ENCODE results near the gene EPHA1.
A peak's percentile ranks its signal among the peaks of the same experiment; 100 is the strongest.

Gene EPHA1

DNA sequence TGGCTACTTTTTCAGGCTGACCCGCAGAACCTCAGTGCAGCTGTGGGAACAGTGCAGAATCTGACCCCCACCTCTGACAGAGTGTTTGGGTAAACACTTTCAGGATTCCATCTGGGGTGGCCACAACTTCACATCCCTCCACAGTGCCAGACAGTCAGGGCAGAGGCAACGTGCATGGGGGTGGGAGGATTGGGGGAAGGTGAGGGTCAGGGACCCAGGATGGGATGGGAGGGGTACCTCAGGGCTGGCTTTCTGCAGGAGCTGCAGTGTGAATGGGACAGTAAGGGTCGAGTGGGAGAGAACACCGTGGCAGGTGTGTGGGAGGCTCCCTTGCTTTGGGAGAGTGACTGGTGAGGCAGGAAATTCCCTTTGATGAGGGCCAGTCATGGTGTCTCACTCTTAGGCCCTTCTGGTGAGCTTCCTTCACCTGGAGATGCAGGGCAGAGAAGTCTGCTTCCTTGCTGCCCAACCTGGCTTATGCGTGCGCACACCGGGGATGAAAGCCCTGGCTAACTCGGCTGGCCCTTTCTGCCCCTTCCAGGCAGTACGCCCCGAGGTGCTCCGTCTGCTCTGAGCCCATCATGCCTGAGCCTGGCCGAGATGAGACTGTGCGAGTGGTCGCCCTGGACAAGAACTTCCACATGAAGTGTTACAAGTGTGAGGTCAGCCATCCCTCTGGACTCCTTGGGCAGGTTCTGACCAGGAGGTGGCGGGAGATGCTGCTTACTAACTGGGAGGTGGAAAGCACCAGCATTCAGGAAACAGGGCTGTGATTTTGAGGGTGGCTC lies 19.1 kb downstream of the EPHA1 start:
- DNase-seq (ENCODE audit: low spot score) = peak; percentile 43

- DNase-seq (ENCODE audit: low spot score) = no peak
Observed at GRCh38 chr7:143388491-143389101, 20.1 kb downstream of the EPHA1 start.

GRCh38 chr7:143388051-143388450 lies 20.6 kb downstream of the EPHA1 start:
- DNase-seq (ENCODE audit: low spot score) = no peak

DNA sequence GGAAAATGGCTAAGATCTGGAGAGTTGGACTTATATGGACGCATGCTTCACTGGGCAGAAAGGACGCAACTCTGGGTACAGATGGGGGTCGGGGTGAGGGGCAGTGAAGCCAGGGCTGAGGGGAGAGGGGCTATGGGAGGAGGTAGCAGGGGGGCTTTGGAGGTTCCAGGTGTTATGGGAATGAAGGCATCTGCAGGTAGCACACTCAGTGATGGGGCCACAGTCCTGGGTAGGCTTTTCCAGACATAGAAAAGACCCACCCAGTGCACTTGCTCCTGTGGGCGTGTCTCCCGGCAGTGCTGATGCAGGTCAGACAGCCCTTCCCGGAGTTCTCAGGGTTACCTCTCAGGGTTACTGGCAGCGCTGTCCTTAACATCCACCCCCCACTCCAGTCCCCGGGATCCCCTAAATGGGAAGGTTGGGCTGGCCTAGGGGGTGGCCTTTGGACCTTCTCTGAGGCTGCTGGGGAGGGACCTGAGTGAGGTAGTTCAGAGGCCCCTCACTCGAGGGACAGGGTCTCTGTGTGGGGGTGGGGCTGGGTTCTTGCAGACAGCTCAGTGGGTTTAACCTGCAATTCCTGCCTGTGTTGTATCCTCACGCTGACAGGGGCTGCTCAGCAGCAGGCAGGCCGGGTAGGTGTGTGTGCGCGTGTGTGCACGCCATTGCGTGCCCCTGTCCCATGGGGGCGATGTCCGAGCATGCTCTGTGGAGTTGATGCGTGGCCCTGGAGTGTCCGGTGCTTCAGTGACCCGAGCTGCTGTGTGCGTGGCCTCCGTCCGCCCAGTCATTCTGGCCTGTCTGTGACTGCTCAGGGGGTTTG lies 21.3 kb downstream of the EPHA1 start:
- no peak for DNase-seq (ENCODE audit: low spot score)

DNA sequence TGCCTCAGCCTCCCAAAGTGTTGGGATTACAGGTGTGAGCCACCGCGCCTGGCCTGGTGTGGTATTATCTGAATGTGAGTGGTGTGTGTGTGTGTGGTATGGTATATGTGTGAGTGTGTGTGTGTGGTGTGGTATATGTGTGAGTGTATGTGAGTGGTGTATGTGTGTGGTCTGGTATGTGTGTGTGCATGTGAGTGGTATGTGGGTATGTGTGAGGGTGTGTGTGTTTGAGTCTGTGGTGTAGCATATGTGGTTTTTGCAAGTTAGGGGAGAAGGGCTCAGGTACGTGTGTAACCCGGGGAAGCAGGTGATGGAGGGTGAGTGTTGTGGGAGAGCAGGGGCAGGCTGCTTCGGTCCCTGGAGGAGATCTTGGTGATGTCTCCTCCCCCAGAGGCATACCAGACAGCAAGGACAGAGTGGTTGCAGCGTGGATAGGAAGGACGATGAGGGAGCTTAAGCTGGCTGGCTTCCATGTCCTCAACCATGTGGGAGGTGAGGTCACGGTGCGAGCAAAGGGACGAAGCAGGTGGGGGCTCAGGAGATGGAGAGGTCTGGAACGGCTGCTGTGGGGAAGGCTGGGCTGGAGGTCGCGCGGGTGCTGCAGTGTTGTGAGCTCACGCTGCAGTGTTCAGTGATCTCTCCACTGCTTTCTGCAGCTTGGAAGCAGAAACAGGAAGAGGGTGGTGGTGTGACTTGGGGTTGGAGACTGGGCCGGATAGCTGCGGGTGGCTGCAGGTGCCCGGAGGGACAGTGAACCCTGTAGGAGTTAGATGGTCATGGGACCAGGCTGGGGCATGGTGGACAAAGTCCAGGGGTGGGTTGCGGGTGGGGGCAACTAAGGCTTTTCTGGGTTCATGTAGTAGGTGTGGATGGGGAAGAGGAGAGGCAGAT lies 22.5 kb downstream of the EPHA1 start:
- DNase-seq (ENCODE audit: low spot score) = peak; percentile 29

DNA sequence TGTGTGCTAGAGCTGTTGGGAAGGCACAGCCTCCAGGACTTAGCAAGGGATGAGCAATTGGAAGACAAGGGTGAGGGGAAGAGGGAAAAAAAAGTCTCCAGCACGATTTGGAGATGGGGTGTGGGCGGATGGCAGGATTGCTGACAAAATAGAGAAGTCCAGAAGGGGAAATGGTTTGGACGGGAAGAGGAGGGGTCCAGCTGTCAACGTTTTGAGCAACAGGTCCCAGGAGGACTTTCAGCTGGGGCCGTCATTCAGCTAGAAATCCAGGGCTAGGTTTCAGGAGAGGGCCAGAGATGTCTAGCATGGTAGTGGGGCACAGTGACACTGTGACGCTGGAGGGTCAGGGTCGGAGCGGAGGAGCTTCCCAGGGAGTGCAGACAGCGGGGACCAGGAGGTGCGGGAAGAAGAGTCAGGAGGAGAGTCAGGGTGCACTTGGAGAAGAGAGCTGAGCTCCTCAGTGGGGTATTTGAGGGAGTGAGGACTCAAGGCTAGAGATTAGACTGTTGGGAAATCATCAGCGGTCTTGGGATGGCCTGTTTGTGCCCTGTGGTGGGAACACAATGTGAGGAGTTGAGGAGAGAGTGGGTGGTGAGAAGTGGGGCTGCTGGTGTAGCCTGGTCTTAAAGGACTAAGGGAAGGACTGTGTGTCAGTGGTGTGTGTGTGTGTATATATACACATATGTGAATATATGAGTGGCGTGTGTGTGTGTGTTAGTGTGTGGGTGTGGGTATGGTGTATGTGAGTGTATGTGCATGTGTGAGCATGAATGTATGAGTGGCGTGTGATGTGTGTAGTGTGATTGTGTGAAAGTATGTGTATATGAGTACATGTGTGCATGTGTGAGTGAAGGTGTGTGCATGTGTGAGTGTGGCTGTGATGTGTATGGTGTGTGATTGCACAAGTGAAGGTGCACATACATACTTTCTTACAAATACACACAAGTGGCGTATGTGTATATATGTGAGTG lies 23.7 kb downstream of the EPHA1 start:
- no peak for DNase-seq (ENCODE audit: low spot score)

- no peak for DNase-seq (ENCODE audit: low spot score)
Observed at GRCh38 chr7:143384148-143384547, 24.5 kb downstream of the EPHA1 start.

GRCh38 chr7:143383642-143383957 lies 25.1 kb downstream of the EPHA1 start:
- DNase-seq (ENCODE audit: low spot score) = no peak

DNA sequence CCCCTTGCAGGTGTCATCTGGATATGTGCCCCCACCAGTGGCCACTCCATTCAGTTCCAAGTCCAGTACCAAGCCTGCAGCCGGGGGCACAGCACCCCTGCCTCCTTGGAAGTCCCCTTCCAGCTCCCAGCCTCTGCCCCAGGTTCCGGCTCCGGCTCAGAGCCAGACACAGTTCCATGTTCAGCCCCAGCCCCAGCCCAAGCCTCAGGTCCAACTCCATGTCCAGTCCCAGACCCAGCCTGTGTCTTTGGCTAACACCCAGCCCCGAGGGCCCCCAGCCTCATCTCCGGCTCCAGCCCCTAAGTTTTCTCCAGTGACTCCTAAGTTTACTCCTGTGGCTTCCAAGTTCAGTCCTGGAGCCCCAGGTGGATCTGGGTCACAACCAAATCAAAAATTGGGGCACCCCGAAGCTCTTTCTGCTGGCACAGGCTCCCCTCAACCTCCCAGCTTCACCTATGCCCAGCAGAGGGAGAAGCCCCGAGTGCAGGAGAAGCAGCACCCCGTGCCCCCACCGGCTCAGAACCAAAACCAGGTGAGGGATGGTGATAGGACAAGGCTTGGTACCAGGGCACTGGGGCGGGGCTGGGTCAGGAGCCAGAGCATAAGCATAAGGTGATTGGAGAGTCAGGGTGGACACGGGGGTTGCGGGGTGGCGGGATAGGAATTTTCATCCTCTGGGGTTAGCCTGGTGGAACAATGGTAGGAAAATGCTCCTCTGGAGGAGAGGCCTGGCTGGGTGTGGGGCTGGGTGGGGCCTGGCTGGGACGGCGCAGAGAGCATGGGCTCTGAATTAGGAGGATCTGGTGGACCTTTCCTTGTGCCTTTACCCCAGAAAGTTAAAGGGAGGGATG lies 25.6 kb downstream of the EPHA1 start:
- no peak for DNase-seq (ENCODE audit: low spot score)

- no peak for DNase-seq (ENCODE audit: low spot score)
Observed at GRCh38 chr7:143382126-143382790, 26.4 kb downstream of the EPHA1 start.

DNA sequence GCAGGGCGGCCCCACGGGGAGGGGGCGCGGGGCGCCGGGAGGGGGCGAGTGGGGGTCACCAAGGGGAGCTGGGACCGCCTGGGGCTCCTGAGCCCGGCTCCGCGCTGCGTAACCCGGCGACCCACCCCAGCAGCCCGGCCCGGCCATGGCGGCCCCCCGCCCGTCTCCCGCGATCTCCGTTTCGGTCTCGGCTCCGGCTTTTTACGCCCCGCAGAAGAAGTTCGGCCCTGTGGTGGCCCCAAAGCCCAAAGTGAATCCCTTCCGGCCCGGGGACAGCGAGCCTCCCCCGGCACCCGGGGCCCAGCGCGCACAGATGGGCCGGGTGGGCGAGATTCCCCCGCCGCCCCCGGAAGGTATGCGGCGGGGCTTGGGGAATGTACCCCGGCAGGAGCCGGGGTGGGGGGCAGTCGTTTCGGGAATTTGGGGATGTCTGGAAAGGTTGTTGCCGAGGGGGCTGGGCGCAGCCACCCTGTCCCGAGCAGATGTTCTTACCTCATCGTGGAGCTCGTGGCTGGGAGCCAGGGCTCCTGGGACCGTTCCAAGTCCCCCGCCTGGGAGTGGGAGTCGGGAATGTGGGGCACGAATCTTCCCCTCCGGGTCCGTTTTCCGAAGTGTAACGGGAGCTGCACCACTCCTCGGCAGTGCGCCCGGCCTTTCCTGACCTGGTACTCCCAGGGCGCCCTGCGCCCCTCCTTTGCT lies 27.1 kb downstream of the EPHA1 start:
- no peak for DNase-seq (ENCODE audit: low spot score)

DNA sequence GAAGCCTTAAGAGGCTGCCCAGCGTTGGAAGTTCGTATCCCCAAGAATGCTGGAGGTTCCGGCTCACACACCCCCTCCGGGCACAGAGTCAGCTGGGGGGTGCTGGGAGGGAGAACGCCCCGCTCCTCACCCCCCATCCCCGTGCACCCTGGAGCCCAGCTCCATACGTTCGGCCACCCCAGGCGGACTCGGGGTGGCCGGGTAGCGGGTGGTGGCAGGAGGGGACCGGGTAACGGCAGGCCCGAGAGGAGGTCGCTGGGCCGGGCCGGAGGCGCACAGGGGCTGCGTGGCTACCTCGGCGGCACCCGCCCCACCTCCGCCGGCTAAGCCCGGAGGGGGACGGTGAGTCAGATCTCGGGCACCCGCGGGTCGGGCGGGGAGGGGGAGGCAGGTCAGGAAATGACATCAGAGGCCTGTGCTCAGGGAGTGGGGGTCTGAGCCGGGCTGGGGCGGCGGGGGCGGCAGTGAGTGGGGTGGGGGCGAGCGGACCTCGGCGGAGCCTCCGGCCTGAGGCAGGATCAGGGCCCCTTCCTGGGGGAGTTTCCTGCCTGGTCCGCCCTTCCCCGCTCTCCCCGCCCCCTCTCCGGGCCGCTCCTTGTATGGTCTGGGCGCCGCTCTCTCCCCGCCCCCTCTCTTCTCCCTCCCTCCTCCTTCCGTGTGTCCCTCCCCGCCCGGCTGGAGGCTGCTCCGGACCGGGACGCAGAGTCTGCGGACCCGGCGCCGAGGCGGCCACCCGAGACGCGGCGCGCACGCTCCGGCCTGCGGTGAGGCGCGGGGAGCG lies 27.8 kb downstream of the EPHA1 start, which contains the start of gene ZYX:
Gene ZYX (plus strand): TSS at position 700 of the 781 bp plus-strand sequence. CDS start 227 bp downstream, outside the sequence.
- DNase-seq (ENCODE audit: low spot score) = peak; percentile 90

DNA sequence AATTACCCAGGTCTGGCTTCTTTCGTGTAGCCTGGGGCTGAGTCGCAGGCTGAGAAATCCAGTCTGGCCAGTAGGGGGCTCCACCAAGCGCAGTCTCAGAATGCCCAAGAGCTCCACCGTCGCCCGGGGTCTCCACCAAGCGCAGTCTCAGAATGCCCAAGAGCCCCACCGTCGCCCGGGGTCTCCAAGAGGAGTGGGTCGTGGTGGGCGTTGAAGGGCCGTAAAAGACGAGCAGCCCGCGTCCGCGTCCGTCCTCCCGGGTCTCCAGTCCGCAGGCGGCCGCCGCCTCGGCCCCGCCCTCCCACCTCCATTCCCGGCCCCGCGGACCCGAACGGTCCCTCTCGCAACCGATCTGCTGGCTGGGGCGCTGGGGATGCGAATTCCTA lies 28.4 kb downstream of the EPHA1 start:
- peak; percentile 88 for DNase-seq (ENCODE audit: low spot score)

- DNase-seq (ENCODE audit: low spot score) = no peak
Observed at GRCh38 chr7:143379611-143380259, 28.9 kb downstream of the EPHA1 start.

- no peak for DNase-seq (ENCODE audit: low spot score)
Observed at GRCh38 chr7:143376396-143376795, 32.3 kb downstream of the EPHA1 start.

DNA sequence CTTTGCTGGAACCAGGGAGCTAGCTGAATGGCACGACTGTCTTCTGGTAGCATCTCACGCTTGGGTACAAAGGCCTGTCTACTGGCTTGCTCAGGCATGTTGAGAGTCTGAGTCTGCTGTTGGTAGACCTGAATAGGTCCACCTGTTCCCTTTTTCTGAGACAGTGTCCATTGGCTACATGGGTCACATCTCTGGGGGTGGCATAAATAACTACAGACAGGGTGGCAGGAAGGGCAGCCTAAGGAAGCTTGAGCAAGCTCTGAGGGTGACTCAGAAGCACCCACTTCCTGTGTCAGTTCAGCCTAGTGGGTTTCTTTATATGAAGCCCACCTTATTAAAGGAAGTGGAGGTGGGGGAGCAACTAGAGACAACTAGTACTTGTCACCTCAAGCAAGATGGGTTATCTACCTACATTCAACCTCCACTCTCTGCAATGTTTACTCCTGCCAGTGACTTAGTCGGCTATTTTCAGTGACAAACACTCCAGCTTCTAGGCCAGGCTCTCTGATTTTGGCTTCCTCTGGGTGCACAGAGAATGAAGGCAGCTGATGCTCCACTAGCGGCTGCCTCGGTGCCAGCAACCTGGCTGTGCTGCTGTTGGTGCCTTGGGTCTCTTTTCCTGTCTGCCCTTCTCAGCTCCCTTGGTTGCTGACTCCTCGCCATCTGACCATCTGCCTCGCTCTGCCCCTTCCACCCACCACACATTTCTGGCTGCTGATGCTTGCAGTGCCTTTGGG lies 33.2 kb downstream of the EPHA1 start:
- DNase-seq (ENCODE audit: low spot score) = peak; percentile 91
